K562 (cell line): ENCODE results near the gene KLRF2. TPM values are rescaled to one million over a fixed set of nuclear protein-coding genes. Genes with fewer than 3 reads are reported as not detected.

Source experiments
- ATAC-seq: fragments of 200-7000 bp; cut with Tn5 transposase; 3 replicates; pipeline ENCODE4 v1.9.1; 2020; ENCODE audit warnings: moderate library complexity
- BruUV-seq: library from RNA; stranded (reverse); fragments of 400-500 nt; replicated peaks from 2 replicates; lab custom pipeline; 2021; lab: Mats Ljungman, UMichigan
- CTCF ChIA-PET: fragments of 300-600 bp; formaldehyde crosslinking; extraction: SDS; loops from one replicate; lab custom pipeline; 2021; ENCODE audit warnings: low intra/inter-chr PET ratio; lab: Yijun Ruan, JAX
- POLR2A ChIA-PET: fragments of 300-600, 350-650 bp; sonication (Branson Sonifier 250); formaldehyde crosslinking; extraction: SDS; loops from one replicate; lab custom pipeline; 2021; ENCODE audit warnings: antibody characterized with exemption, inconsistent platforms; lab: Yijun Ruan, JAX
- DNase-seq, 4 experiments: peaks; one replicate each; pipeline versions ENCODE4 v3.0.0 to v3.0.0-alpha.2; 2011 to 2018; ENCODE audit warnings: low spot score in 3 of 4, mixed read lengths in 3 of 4; ENCODE audit errors: extremely low read depth in 1 of 4
- FAIRE-seq: peaks from 2 replicates; lab custom pipeline; 2011; peaks lifted over from hg19 to GRCh38; lab: Jason Lieb, UNC
- H2AFZ ChIP-seq: 2 replicates; pipeline ENCODE4 v1.6.0; 2011; ENCODE audit warnings: low read depth, low read length, control low read depth, inconsistent platforms
- H3K27ac ChIP-seq: fragments of 200-600 bp; 3 replicates; pipeline ENCODE4 v1.8.0; 2011; ENCODE audit warnings: low read depth, mild to moderate bottlenecking, control low read depth, inconsistent platforms, low read length, moderate library complexity, mixed read lengths; ENCODE audit errors: extremely low read depth
- H3K27me3 ChIP-seq, 2 experiments: fragments of 300-600 bp in 1 of 2; 2 replicates in 1 of 2; 3 replicates in 1 of 2; pipeline versions ENCODE4 v1.6.0 to v1.8.0; 2011; ENCODE audit warnings: inconsistent platforms in 2 of 2, low read length in 2 of 2, mild to moderate bottlenecking in 1 of 2, mixed read lengths in 1 of 2, moderate library complexity in 1 of 2; ENCODE audit not compliant: control insufficient read depth in 2 of 2, insufficient read depth in 2 of 2
- H3K36me3 ChIP-seq: fragments of 300-600 bp; 3 replicates; pipeline ENCODE4 v1.8.0; 2011; ENCODE audit warnings: mild to moderate bottlenecking, low read length, inconsistent platforms; ENCODE audit not compliant: control insufficient read depth, insufficient read depth
- H3K4me1 ChIP-seq, 2 experiments: fragments of 200-600 bp in 1 of 2; replicated peaks in 1 of 2; 2 replicates in 1 of 2; 3 replicates in 1 of 2; pipeline versions ENCODE4 v1.5.1 to v1.8.0; 2011; ENCODE audit warnings: inconsistent platforms in 2 of 2, low read length in 2 of 2, mild to moderate bottlenecking in 1 of 2, mixed read lengths in 1 of 2, moderate library complexity in 1 of 2; ENCODE audit not compliant: control insufficient read depth in 2 of 2, insufficient read depth in 2 of 2
- H3K4me2 ChIP-seq: 2 replicates; pipeline ENCODE4 v1.6.1; 2011; ENCODE audit warnings: low read length, control low read depth, inconsistent platforms, mixed read lengths; ENCODE audit not compliant: insufficient read depth
- H3K4me3 ChIP-seq: fragments of 200-600 bp; sonication (generic), shearing (Covaris generic); 2 replicates; pipeline ENCODE4 v1.5.1; 2016; ENCODE audit warnings: control low read depth, inconsistent platforms
- H3K79me2 ChIP-seq: fragments of 200-600 bp; 3 replicates; pipeline ENCODE4 v1.8.0; 2011; ENCODE audit warnings: low read length, inconsistent platforms; ENCODE audit not compliant: control insufficient read depth, insufficient read depth
- H3K9ac ChIP-seq, 2 experiments: 2 replicates each; pipeline versions ENCODE4 v1.6.0 to v1.6.1; 2011; ENCODE audit warnings: low read depth in 2 of 2, low read length in 2 of 2, control low read depth in 1 of 2, inconsistent platforms in 1 of 2, mild to moderate bottlenecking in 1 of 2, mixed read lengths in 1 of 2; ENCODE audit not compliant: insufficient read depth in 1 of 2
- H3K9me1 ChIP-seq: one replicate; pipeline ENCODE4 v1.6.0; 2011; ENCODE audit warnings: inconsistent platforms, mild to moderate bottlenecking, low read length, moderate library complexity; ENCODE audit not compliant: control insufficient read depth, insufficient read depth
- H3K9me3 ChIP-seq: replicated peaks from 2 replicates; pipeline ENCODE4 v1.5.1; 2011; ENCODE audit warnings: low read depth, low read length, inconsistent platforms; ENCODE audit not compliant: control insufficient read depth, insufficient read depth
- H4K20me1 ChIP-seq: replicated peaks from 2 replicates; pipeline ENCODE4 v1.6.1; 2011; ENCODE audit warnings: low read length, inconsistent platforms, mixed read lengths; ENCODE audit not compliant: control insufficient read depth, insufficient read depth
- CEBPG ChIP-seq, 3 experiments: fragments of 200-800 bp in 1 of 3; sonication (Bioruptor generic) in 1 of 3; sonication (generic) in 1 of 3; formaldehyde crosslinking in 1 of 3; IDR thresholded peaks in 2 of 3; conservative IDR thresholded peaks in 1 of 3; 2 replicates each; pipeline versions ENCODE4 v1.6.1 to v1.8.0; 2016 to 2022; ENCODE audit warnings: missing compliant biosample characterization in 2 of 3, missing genetic modification characterization in 2 of 3, mild to moderate bottlenecking in 1 of 3, missing genetic modification reagents in 1 of 3
- NCOA4 ChIP-seq: fragments of 450-650 bp; IDR thresholded peaks from 2 replicates; pipeline ENCODE4 v1.6.1; 2018; ENCODE audit warnings: mild to moderate bottlenecking; ENCODE audit not compliant: partially characterized antibody
- NFRKB ChIP-seq: fragments of 450-650 bp; IDR thresholded peaks from 2 replicates; pipeline ENCODE4 v1.6.1; 2016; ENCODE audit warnings: low read depth
- NFYB ChIP-seq: IDR thresholded peaks from 2 replicates; pipeline ENCODE4 v1.6.1; 2011; ENCODE audit warnings: mild to moderate bottlenecking, moderate library complexity; ENCODE audit not compliant: insufficient read length; ENCODE audit errors: extremely low read depth
- PCBP2 ChIP-seq: fragments of 200-400 bp; formaldehyde crosslinking; IDR thresholded peaks from 2 replicates; pipeline ENCODE4 v1.6.1; 2018; ENCODE audit warnings: low read length, low read depth, mild to moderate bottlenecking, moderate library complexity; ENCODE audit not compliant: poor library complexity, severe bottlenecking
- PPARD ChIP-seq: fragments of 250-450 bp; sonication (Bioruptor Pico); IDR thresholded peaks from 2 replicates; pipeline ENCODE4 v1.8.0; 2022; ENCODE audit warnings: inconsistent platforms, mild to moderate bottlenecking, moderate library complexity
- SMC3 ChIP-seq: conservative IDR thresholded peaks from 2 replicates; pipeline ENCODE4 v1.6.1; 2011; ENCODE audit warnings: low read depth, low read length, improper control_type of control experiment; ENCODE audit not compliant: insufficient read depth
- TRIM28 ChIP-seq: fragments of 450-650 bp; IDR thresholded peaks from 2 replicates; pipeline ENCODE4 v1.6.1; 2017
- ZNF408 ChIP-seq: fragments of 250-450 bp; sonication (Bioruptor Pico); IDR thresholded peaks from 2 replicates; pipeline ENCODE4 v1.4.0; 2020; ENCODE audit warnings: low read depth, mild to moderate bottlenecking, moderate library complexity
- WGBS: fragments of 100-300 bp; shearing (Covaris generic); methylation state at CpG from one replicate; pipeline ENCODE4 v1.1.6; 2016; ENCODE audit warnings: low coverage, mixed read lengths; ENCODE audit not compliant: insufficient coverage; ENCODE audit errors: missing lambda C conversion rate; 5-methylcytosine and 5-hydroxymethylcytosine counted together
- in situ Hi-C: fragments of 300-500 bp; cut with MboI; formaldehyde crosslinking; loops from 4 replicates; pipeline ENCODE4 v1.15.0; 2018; ENCODE audit warnings: inconsistent platforms, mixed read lengths
- intact Hi-C: fragments of 100-400 bp; cut with micrococcal nuclease; formaldehyde crosslinking; loops from 2 replicates; pipeline ENCODE4 v1.14.2; 2022
- polyA plus RNA-seq, 8 experiments: library from polyadenylated mRNA; depleted of rRNA in 4 of 8; stranded (reverse) in 5 of 8; unstranded in 3 of 8; fragments of >200 nt; fragmentation: Nextera tagmentation in 2 of 8; fragmentation: Illumina TruSeq in 1 of 8; extraction: Ambion mirVana in 2 of 8; extraction: Trizol in 1 of 8; gene quantifications; 2 replicates each; pipeline versions ENCODE4 v1.2.1 to v1.2.3, GENCODE V29; 2011 to 2014; ENCODE audit warnings: inconsistent platforms in 1 of 8, missing spikeins in 1 of 8
- total RNA-seq, 7 experiments: library from RNA; depleted of rRNA in 6 of 7; stranded (reverse); fragments of >200 nt in 6 of 7; fragmentation: Illumina TruSeq in 2 of 7; extraction: Trizol in 2 of 7; gene quantifications; 2 replicates each; pipeline versions ENCODE4 v1.2.1 to v1.2.3, GENCODE V29; 2011 to 2021; ENCODE audit warnings: low replicate concordance in 1 of 7
- TF ChIP-seq, protein P1 (sequence below): fragments of 250-450 bp; sonication (Bioruptor Pico); IDR thresholded peaks from 2 replicates; pipeline ENCODE4 v1.8.0; 2022; ENCODE audit warnings: moderate library complexity, mild to moderate bottlenecking, inconsistent platforms
- TF ChIP-seq, protein P2 (sequence below), 2 experiments: fragments of 450-650 bp in 1 of 2; sonication (generic) in 1 of 2; formaldehyde crosslinking in 1 of 2; IDR thresholded peaks in 1 of 2; conservative IDR thresholded peaks in 1 of 2; 2 replicates each; pipeline versions ENCODE4 v1.6.1 to v1.8.1; 2016 to 2023; ENCODE audit warnings: mild to moderate bottlenecking in 2 of 2, moderate library complexity in 2 of 2, inconsistent platforms in 1 of 2, missing genetic modification reagents in 1 of 2

Gene KLRF2
- total and polyA plus RNA-seq, 9 of the 15 experiments (the other 6 are each of a cell fraction or from before 2014, with no cell fraction given) = not detected

GRCh38 chr12:9851050-9851449 lies 30.2 kb upstream of the KLRF2 start:
- Histone ChIP-seq H3K9ac (no peak overlapping the region), H3K79me2 (no peaks in the 10 kb centered on the region), H2AFZ (no peak overlapping the region), H3K9me1 (no peaks in the 10 kb centered on the region), H4K20me1 (no peaks in the 10 kb centered on the region), H3K9me3 (no peaks in the 10 kb centered on the region), H3K4me2 (no peak overlapping the region), H3K4me3 (no peak overlapping the region), H3K27ac (no peak overlapping the region), H3K27me3 (no peaks in the 10 kb centered on the region), H3K4me1 (no peaks in the 10 kb centered on the region), H3K36me3 (no peaks in the 10 kb centered on the region)
- DNase-seq (no peak), FAIRE-seq (no peak), ATAC-seq (no peak)
- ChIA-PET POLR2A (interaction anchor here (1.1 to 1.2 kb wide), 2 partner anchors 16 to 26 kb away, joined by 3 read pairs; no protein-coding TSS in a partner anchor), CTCF (no interaction called here)
- in situ Hi-C loops = no loop called here
- intact Hi-C loops = no loop called here
- WGBS = 0% methylated on average over 1 of the region's 5 CpGs
- TF ChIP-seq ZNF408 (no peak), NFYB (no peak), NFRKB (no peak), PPARD (CRISPR knock-in tag) (no peak), TRIM28 (no peak), NCOA4 (no peak), SMC3 (no peak), CEBPG (CRISPR knock-in tag; IDR thresholded peaks at IDR 0.05) (no peak), CEBPG (tag; conservative IDR thresholded peaks at IDR 0.05 in 1 of 2, IDR thresholded peaks at IDR 0.05 in 1 of 2) (peak in 1 of 2 experiments; percentile 52; a peak in 2 of 4 replicates), PCBP2 (no peak)
- TF ChIP-seq, protein P1, sequence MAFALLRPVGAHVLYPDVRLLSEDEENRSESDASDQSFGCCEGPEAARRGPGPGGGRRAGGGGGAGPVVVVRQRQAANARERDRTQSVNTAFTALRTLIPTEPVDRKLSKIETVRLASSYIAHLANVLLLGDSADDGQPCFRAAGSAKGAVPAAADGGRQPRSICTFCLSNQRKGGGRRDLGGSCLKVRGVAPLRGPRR (CRISPR knock-in tag) = no peak
- TF ChIP-seq, protein P2, sequence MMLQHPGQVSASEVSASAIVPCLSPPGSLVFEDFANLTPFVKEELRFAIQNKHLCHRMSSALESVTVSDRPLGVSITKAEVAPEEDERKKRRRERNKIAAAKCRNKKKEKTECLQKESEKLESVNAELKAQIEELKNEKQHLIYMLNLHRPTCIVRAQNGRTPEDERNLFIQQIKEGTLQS (IDR thresholded peaks at IDR 0.05) = peak; percentile 36
- TF ChIP-seq, protein P2 (CRISPR knock-in tag; conservative IDR thresholded peaks at IDR 0.05) = no peak
- BruUV-seq = no TSS peak
